Measurements from ENCODE around the gene SLC22A7. TPM values are rescaled to one million over a fixed set of nuclear protein-coding genes. Genes with fewer than 3 reads are reported as not detected.

Gene SLC22A7
- total and polyA plus RNA-seq, 9 donors: 0.36 TPM; not detected in 8

DNA sequence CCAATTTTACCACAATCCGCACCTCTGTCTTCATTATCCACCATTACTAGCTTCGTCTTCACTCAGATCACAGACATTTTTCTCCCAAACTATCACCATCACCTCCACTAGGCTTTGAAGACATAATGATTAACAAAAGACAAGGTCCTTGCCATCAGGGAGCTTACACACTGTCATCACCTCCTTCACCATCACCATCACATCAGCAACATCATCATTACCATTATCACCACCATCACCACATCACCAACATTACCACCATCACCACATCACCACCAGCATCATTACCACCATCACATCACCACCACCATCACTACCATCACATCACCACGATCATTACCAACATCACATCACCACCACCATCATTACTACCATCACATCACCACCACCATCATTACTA lies 4.4 kb upstream of the SLC22A7 start:
- intact Hi-C loops (cut with DNase I): no loop called here
- TF ChIP-seq, protein P1, sequence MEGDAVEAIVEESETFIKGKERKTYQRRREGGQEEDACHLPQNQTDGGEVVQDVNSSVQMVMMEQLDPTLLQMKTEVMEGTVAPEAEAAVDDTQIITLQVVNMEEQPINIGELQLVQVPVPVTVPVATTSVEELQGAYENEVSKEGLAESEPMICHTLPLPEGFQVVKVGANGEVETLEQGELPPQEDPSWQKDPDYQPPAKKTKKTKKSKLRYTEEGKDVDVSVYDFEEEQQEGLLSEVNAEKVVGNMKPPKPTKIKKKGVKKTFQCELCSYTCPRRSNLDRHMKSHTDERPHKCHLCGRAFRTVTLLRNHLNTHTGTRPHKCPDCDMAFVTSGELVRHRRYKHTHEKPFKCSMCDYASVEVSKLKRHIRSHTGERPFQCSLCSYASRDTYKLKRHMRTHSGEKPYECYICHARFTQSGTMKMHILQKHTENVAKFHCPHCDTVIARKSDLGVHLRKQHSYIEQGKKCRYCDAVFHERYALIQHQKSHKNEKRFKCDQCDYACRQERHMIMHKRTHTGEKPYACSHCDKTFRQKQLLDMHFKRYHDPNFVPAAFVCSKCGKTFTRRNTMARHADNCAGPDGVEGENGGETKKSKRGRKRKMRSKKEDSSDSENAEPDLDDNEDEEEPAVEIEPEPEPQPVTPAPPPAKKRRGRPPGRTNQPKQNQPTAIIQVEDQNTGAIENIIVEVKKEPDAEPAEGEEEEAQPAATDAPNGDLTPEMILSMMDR (IDR thresholded peaks at IDR 0.05): no peak
- no peak for TF ChIP-seq POLR2A (IDR thresholded peaks at IDR 0.05)
- TF ChIP-seq EP300 (IDR thresholded peaks at IDR 0.05): no peak
- DNase-seq: no peak
- Histone ChIP-seq H3K27me3 (no peaks in the 10 kb centered on the region), H3K27ac (no peak overlapping the region), H3K4me1 (ENCODE audit: insufficient read depth) (no peaks in the 10 kb centered on the region), H3K4me3 (no peak overlapping the region), H3K36me3 (no peaks in the 10 kb centered on the region), H3K9me3 (no peaks in the 10 kb centered on the region)
- 93 to 97% (median 94%) methylated on average over 3 of the region's 3 CpGs for WGBS, 3 donors

DNA sequence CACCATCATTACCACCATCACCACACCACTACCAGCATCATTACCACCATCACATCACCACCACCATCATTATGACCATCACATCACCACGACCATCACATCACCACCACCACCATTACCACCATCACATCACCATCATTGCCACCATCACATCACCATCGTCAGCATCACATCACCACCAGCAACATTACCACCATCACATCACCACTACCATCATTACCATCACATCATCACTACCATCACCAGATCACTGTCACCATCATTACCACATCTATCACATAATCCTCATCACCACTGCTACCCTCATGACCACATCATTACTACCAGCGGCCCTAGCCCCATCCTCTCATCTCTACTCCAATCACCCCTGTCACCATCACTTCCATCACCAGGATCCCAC lies 3.5 kb upstream of the SLC22A7 start:
- no peaks in the 10 kb centered on the region for H3K9me3 ChIP-seq
- H3K36me3 ChIP-seq: no peaks in the 10 kb centered on the region
- no peak overlapping the region for H3K27ac ChIP-seq
- no peaks in the 10 kb centered on the region for H3K27me3 ChIP-seq
- intact Hi-C loops (cut with DNase I): no loop called here
- no peaks in the 10 kb centered on the region for H3K4me1 ChIP-seq (ENCODE audit: insufficient read depth)
- H3K4me3 ChIP-seq: no peak overlapping the region
- TF ChIP-seq, protein P1 (IDR thresholded peaks at IDR 0.05): no peak
- TF ChIP-seq POLR2A (IDR thresholded peaks at IDR 0.05) (no peak), EP300 (IDR thresholded peaks at IDR 0.05) (no peak)
- 86 to 90% (median 86%) methylated on average over 3 of the region's 3 CpGs for WGBS, 3 donors
- DNase-seq: no peak

DNA sequence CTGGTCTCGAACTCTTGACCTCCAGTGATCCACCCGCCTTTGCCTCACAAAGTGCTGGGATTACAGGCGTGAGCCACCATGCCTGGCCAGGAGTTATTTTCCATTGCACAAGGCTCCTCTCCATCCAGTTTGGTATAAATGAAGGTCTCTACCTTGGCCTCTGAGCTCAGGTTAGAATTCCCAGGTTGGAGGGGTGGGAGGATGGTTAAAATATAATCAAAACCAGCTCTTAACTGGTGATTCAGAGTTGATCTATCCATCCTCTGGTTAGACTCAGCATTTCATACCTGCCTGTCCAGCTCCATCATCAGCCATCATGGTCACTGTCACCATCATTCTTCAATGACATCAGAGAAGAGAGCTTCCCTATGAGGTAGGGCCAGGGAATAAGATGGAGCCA lies 2.6 kb upstream of the SLC22A7 start:
- TF ChIP-seq POLR2A (IDR thresholded peaks at IDR 0.05) (no peak), EP300 (IDR thresholded peaks at IDR 0.05) (no peak)
- TF ChIP-seq, protein P1 (IDR thresholded peaks at IDR 0.05): no peak
- intact Hi-C loops (cut with DNase I): no loop called here
- Histone ChIP-seq H3K9me3 (no peaks in the 10 kb centered on the region), H3K4me1 (ENCODE audit: insufficient read depth) (no peaks in the 10 kb centered on the region), H3K27me3 (no peaks in the 10 kb centered on the region), H3K4me3 (no peak overlapping the region), H3K27ac (no peak overlapping the region), H3K36me3 (no peaks in the 10 kb centered on the region)
- DNase-seq: no peak
- 85 to 86% (median 86%) methylated on average over 3 of the region's 3 CpGs for WGBS, 3 donors

DNA sequence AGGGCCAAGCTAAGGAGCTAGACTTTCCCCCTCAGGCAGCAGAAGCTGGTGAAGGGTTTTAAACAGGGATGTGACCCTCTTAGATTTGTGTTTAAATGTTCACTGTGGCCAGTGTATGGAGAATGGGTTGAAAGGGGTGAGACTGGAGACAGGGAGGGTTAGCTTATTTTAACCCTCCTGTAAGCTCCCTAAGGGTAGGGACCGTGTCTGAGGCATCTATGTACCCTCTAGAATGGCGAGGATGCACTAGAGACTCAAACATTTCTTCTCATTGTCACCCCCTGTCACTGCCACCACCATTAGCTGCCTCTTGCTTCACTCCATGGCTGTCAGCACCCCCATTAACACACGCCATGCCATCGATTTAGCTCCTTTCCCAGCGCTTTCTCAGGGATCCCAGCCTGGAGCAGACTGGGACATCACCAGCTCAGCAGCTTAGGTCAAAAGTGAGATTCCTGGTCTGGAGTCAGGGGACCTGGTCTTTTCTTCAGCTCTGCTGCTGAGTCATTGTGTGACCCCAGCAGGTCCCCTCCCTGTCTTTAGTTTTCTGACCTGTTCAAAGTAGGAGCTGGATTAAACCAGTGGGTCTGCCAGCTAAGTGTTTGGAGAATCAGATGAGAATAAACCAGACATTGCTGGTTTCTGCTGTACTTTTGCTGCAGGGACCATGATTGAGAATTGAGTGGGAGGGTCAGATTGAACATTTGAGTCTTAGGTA lies 1.1 kb upstream of the SLC22A7 start:
- no peaks in the 10 kb centered on the region for H3K9me3 ChIP-seq
- no peaks in the 10 kb centered on the region for H3K27me3 ChIP-seq
- no peaks in the 10 kb centered on the region for H3K36me3 ChIP-seq
- TF ChIP-seq, protein P1 (IDR thresholded peaks at IDR 0.05): no peak
- TF ChIP-seq POLR2A (IDR thresholded peaks at IDR 0.05) (no peak), EP300 (IDR thresholded peaks at IDR 0.05) (no peak)
- no peak for DNase-seq
- no peak overlapping the region for H3K4me3 ChIP-seq
- intact Hi-C loops (cut with DNase I): no loop called here
- 74 to 84% (median 84%) methylated on average over 5 of the region's 5 CpGs for WGBS, 3 donors
- H3K4me1 ChIP-seq (ENCODE audit: insufficient read depth): no peaks in the 10 kb centered on the region
- H3K27ac ChIP-seq: no peak overlapping the region
